Esophagus squamous epithelium (tissue), 5 donors: ENCODE results near the gene FBLN5. TPM values are rescaled to one million over a fixed set of nuclear protein-coding genes. Genes with fewer than 3 reads are reported as not detected.
A peak's percentile ranks its signal among the peaks of the same experiment; 100 is the strongest.

Source experiments
- DNase-seq: peaks from one replicate; lab custom pipeline; 2025; lab: John Stamatoyannopoulos, UW
- H3K27ac ChIP-seq, 4 donors: fragments of 200-600 bp; sonication (generic); one replicate each; pipeline ENCODE4 v1.5.1; 2016 to 2019; ENCODE audit warnings: mild to moderate bottlenecking in 1 of 4
- H3K27me3 ChIP-seq, 4 donors: fragments of 200-600 bp; sonication (generic); 1 replicate in 3 of 4; 2 replicates in 1 of 4; pipeline versions ENCODE4 v1.5.1 to v1.6.0; 2017 to 2021; ENCODE audit warnings: antibody characterized with exemption in 1 of 4
- H3K36me3 ChIP-seq, 3 donors: fragments of 200-600 bp; sonication (generic); one replicate each; pipeline ENCODE4 v1.5.1; 2016 to 2019
- H3K4me1 ChIP-seq, 3 donors: fragments of 200-600 bp; sonication (generic); one replicate each; pipeline ENCODE4 v1.5.1; 2017 to 2019
- H3K4me3 ChIP-seq, 4 donors: fragments of 200-600 bp; sonication (generic); 1 replicate in 3 of 4; 2 replicates in 1 of 4; pipeline ENCODE4 v1.5.1; 2016 to 2019; ENCODE audit warnings: mild to moderate bottlenecking in 2 of 4, moderate library complexity in 1 of 4
- H3K9me3 ChIP-seq, 3 donors: fragments of 200-600 bp; sonication (generic); one replicate each; pipeline ENCODE4 v1.5.1; 2016 to 2019
- CTCF ChIP-seq, 6 experiments: fragments of 450-650 bp in 4 of 6; fragments of 200-600 bp in 2 of 6; sonication (generic) in 2 of 6; IDR thresholded peaks; one replicate each; pipeline ENCODE4 v1.5.1; 2016 to 2019; ENCODE audit warnings: antibody characterized with exemption in 6 of 6, mild to moderate bottlenecking in 4 of 6, moderate library complexity in 4 of 6
- POLR2A ChIP-seq, 4 donors: fragments of 450-650 bp; IDR thresholded peaks; one replicate each; pipeline ENCODE4 v1.6.1; 2017; ENCODE audit warnings: antibody characterized with exemption in 4 of 4, mild to moderate bottlenecking in 4 of 4, moderate library complexity in 3 of 4
- WGBS, 2 donors: methylation state at CpG; one replicate each; pipeline ENCODE4 v1.1.5; 2018; 5-methylcytosine and 5-hydroxymethylcytosine counted together
- intact Hi-C: fragments of 100-400 bp; cut with DNase I; formaldehyde crosslinking; loops from one replicate; pipeline ENCODE4 v1.15.0; 2022
- total RNA-seq, 4 donors: library from RNA; depleted of rRNA; stranded (reverse); fragments of >200 nt; gene quantifications; one replicate each; pipeline ENCODE4 v1.1.0, GENCODE V29; 2016
- donor health status: DM: yes; HTN: yes; CAD: no.

FBLN5 gene
- total RNA-seq, 4 donors from 2014 or later = 1.2 to 83.5 (median 8.0) TPM

GRCh38 chr14:91843437-91843836 is 104.1 kb downstream of the FBLN5 start:
- Histone ChIP-seq H3K36me3 (no peaks in the 10 kb centered on the region), H3K4me3 (no peak overlapping the region), H3K27me3 (peaks cover 0 to 10% (median 0%) of the 10 kb centered on the region in 4 donors), H3K9me3 (no peaks in the 10 kb centered on the region), H3K27ac (no peak overlapping the region), H3K4me1 (peaks cover 0 to 8% (median 6%) of the 10 kb centered on the region in 3 donors)
- intact Hi-C loops = no loop called here
- WGBS, 2 donors = 67% methylated on average over 4 of the region's 4 CpGs
- no peak for TF ChIP-seq POLR2A (IDR thresholded peaks at IDR 0.05)
- no peak for TF ChIP-seq CTCF (IDR thresholded peaks at IDR 0.05)
- no peak for DNase-seq

GRCh38 chr14:91841065-91841464 is 106.4 kb downstream of the FBLN5 start:
- H3K4me3 ChIP-seq = no peak overlapping the region
- H3K27ac ChIP-seq = no peak overlapping the region
- DNase-seq = no peak
- H3K4me1 ChIP-seq = peaks cover 0 to 26% (median 13%) of the 10 kb centered on the region in 3 donors
- intact Hi-C loops = no loop called here
- no peaks in the 10 kb centered on the region for H3K36me3 ChIP-seq
- no peaks in the 10 kb centered on the region for H3K9me3 ChIP-seq
- TF ChIP-seq CTCF (IDR thresholded peaks at IDR 0.05) (no peak), POLR2A (IDR thresholded peaks at IDR 0.05) (no peak)
- peaks cover 0 to 29% (median 2%) of the 10 kb centered on the region in 4 donors for H3K27me3 ChIP-seq

- no peak for TF ChIP-seq POLR2A (IDR thresholded peaks at IDR 0.05)
- TF ChIP-seq CTCF (IDR thresholded peaks at IDR 0.05) = no peak
These were observed 107.7 kb downstream of the FBLN5 start for GRCh38 chr14:91839749-91840148.

GRCh38 chr14:91837076-91837475 is 110.4 kb downstream of the FBLN5 start:
- Histone ChIP-seq H3K9me3 (no peaks in the 10 kb centered on the region), H3K4me3 (peak overlapping the region; percentile 70 to 91 (median 74)), H3K36me3 (no peaks in the 10 kb centered on the region), H3K4me1 (peaks cover 5 to 36% (median 7%) of the 10 kb centered on the region in 3 donors), H3K27me3 (peaks cover 0 to 26% (median 2%) of the 10 kb centered on the region in 4 donors), H3K27ac (peak overlapping the region; percentile 87 to 94 (median 89))
- no peak for TF ChIP-seq POLR2A (IDR thresholded peaks at IDR 0.05)
- TF ChIP-seq CTCF (IDR thresholded peaks at IDR 0.05) = no peak
- intact Hi-C loops = no loop called here
- WGBS, 2 donors = 18 to 32% methylated on average over 10 to 12 of the region's 12 CpGs
- no peak for DNase-seq

More at GRCh38 chr14:91839749-91840148, 107.7 kb downstream of the FBLN5 start:
- H3K4me3 ChIP-seq = no peak overlapping the region
- no peak overlapping the region for H3K27ac ChIP-seq
- no peaks in the 10 kb centered on the region for H3K36me3 ChIP-seq
- no peaks in the 10 kb centered on the region for H3K9me3 ChIP-seq
- peaks cover 1 to 33% (median 13%) of the 10 kb centered on the region in 3 donors for H3K4me1 ChIP-seq
- peaks cover 0 to 32% (median 2%) of the 10 kb centered on the region in 4 donors for H3K27me3 ChIP-seq
- intact Hi-C loops = no loop called here
- no peak for DNase-seq
- WGBS, 2 donors = 92 to 95% methylated on average over 1 of the region's 1 CpG

- 0% methylated on average over 2 to 45 of the region's 84 CpGs for WGBS, 2 donors
- no peak for TF ChIP-seq CTCF (IDR thresholded peaks at IDR 0.05)
- TF ChIP-seq POLR2A (IDR thresholded peaks at IDR 0.05) = peak in 1 of 4 donors; percentile 65
- Histone ChIP-seq H3K36me3 (no peaks in the 10 kb centered on the region), H3K9me3 (no peaks in the 10 kb centered on the region), H3K4me3 (peak overlapping the region; percentile 70 to 91 (median 74)), H3K27ac (peak overlapping the region; percentile 87 to 94 (median 89)), H3K4me1 (peaks cover 5 to 43% (median 7%) of the 10 kb centered on the region in 3 donors), H3K27me3 (peaks cover 0 to 26% (median 2%) of the 10 kb centered on the region in 4 donors)
- no peak for DNase-seq
- intact Hi-C loops = no loop called here
These were observed 111.3 kb downstream of the FBLN5 start for GRCh38 chr14:91835920-91836843.
